Glomerular visceral epithelial cell (primary cell): ENCODE data around the gene ASXL3.

Source experiments
- DNase-seq: peaks from one replicate; pipeline ENCODE4 v3.0.0-alpha.2; 2016; ENCODE audit errors: extremely low spot score

The ASXL3 gene

DNA sequence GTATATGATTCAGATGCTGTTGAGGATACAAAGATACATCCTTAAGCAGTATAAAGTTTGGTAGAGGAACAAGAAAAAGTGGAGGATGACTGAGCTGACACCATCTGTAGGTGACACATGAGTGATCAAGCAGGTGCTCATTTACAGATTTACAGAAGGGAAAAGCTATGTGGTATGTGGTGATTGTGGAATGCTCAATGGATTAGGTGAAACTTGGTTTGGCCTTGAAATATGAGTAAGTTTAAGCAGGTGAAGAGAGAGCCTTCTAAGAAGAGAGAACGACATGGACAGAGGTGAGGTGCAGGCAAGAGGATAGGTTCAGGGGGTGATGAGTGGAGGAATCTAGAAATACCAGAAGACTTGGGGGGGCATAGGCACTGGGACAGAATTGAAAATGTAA, 5.9 kb downstream of the ASXL3 start:
- DNase-seq, result no peak

DNA sequence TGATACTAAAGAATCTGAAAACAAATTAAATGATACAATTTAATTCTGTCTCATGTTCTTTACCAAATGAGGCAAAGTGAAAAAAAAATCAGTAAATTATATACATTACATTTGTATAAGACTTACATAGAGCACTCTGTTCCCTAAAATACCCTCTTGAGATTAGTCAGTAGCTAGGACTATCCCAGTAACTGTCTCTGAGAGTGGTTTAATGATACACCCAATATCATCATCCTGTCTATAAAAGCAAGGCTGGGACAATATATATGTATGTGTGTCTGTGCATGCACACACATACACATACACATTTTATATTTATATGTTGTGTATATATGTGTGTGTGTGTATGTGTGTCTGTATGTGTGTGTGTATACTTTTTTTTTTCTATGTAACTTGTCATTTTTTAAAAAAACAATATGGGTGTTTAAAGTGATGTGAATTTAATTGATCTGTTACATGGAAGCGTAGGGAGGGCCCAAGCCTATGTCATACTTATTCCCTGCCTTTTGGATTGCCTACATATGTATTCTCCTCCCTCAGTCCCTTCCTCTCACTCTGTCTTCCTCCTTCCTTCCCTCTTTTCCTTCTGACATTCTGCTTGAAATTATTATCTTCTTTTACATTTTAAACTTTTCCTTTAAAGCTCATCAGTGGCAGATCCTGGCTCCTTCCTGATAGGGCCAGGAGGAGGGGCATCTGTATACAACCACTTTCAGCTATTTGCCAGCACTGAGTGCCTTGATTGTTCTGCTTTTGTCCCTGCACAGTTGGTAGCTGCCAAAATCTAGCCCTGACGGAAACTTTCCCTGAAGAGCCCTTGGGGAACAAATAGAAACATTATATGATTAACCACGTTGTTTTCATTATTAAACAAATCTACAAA, 6.8 kb downstream of the ASXL3 start:
- DNase-seq, result no peak

DNA sequence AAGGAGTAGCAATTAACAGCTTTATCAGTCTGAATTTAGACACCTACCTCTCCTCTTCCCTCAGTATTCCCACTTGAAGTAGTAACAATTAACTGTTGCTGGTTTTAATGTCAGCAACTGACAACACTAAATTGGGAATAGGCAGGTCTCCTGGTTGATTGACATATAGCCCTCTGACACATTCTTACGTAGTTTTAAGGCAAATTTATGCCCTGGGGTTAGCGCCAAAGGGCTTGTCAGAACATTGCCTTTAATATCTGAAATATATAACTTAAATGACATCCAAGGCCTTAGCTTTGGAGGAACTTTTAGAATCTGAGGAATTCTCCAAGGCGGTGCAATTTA, 7.4 kb downstream of the ASXL3 start:
- DNase-seq, result no peak

DNA sequence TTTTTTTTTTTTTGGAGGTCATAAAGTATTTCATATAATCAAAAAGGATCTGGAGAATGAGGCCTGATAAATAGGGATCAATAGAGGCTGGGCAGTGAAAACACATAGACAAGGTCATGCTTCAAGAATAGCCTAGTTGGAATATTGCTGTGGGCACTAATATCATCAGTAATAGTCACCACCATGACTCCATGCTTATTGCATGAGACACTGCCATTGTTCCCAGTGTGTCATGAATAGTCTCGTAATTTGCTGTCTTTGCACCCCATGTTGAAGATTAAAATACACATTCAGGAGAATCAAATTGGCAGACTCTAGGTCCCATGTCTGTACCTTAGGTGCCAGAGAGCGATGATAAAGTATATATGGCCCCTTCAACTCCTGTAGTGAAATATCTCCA, 10.3 kb downstream of the ASXL3 start:
- no peak for DNase-seq

DNA sequence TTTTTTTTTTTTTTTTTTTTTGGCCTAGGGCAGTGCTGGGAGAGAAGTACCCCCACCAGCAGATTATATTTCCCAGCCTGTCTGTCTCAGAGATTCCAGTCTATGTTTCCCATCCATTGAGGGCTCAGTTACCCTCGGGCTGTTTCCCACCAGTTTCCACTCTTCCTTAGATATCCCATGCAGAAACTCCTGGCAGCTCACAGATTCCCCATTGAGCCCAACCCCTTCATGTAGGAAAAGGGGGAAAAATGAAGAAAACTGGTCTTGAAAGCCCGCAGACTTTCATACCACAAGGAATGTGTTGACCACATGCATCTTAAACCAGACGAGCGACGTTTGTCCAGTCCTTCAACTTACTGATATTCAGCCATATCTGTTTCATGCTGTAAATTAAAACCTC, 15.2 kb downstream of the ASXL3 start:
- DNase-seq, result no peak

DNA sequence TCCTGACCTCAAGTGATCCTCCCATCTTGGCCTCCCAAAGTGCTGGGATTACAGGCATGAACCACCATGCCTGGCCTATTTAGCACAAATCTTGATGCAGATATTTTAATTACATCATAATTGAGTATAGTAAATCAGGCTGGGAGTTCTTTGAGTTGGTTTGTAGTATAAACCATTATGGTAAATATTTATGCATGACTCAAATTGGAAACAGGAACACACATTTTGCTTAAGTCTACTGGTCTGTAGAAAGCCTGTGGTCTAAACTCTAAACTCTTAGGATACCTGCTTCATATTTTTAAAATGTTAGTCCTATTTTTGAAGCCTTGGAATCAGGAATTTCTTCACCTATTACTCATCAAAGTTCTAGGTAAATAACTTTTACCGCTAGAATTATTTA, 16.8 kb downstream of the ASXL3 start:
- DNase-seq, result no peak

DNA sequence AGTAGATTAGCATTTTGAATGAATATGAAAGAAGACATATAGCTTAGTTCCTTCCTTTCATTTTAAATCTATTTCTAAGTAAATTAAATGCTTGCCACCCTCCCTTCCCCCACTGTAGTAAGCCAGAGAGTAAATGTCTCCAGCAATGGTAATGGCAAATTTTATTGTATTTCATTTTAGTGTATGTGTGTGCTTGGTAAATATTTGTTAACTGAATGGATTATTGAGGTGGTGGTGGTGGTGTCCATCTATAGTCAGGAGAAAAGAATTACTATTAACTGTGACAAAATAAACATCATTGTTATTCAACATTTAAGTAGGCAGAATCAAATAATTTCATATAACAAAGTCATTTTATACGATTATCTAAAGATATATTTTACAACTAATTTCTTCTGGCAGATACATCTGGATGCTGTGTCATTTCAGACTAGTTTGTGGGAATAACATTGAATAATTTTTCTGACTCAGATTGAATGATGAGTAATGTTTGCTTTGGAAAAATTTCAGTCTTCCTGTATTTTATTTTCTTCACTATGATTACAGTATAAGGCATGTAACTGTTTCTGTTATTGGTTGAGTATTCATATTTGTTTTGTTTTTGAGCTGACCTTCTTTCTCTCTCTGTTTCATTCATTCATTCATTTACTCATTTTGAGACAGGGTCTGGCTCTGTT, 18.3 kb downstream of the ASXL3 start:
- DNase-seq, result no peak

DNA sequence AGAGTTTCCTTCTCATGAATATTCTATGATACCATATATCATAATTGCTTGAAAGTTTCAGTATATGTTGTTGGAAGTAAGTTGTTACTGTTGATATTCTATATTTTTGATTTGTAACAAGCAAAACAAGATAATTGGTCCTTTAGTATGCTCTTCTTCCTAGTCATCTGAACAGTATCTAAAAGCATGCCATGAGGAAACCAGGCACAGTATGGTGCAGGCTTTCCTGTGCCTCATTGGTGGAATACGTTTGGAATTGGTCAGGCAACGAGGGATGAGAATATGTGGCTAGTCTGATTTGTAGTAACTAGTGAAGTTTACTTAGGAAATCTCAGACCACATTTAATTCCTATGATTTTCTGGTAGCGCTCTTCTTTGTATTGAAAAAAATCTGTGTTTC, 22.8 kb downstream of the ASXL3 start:
- DNase-seq, result no peak

DNA sequence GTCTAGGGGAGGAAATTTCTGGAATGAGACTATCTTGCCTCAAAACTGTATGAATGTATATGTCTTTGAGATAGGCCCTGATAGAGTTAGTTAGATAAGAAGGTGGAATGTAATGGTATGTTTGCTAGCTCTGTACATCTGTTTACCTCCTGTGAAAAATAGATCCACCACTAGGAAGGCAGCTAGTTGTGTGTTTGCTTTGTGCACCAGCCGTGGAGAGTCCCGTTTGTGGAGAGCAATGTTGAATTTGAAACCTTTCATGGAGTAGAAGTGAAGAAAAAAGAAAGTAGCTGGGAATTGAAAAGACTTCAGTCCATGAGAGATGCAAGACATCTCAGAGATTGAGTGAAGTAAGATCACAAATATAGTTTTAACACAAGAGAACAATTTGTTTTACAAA, 25.4 kb downstream of the ASXL3 start:
- DNase-seq, result no peak

DNA sequence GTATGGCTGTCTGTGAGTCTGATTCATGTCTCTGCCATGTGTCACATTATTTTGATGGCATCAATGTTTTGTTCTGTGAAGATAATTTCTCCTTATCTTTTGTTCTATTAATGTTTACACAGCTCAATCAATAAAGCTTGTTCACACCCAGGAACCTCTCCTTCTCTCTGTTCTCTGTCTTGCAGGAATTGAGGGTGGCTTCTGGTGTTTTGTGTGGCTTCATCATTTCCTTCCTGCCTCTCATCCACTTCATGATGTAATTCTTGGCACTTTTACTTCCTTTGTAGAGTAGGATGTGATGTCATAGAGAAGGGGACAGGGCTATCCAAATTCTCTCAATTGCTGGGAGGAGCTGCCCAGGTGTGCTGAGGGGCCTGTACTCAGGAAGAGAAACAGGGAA, 27.2 kb downstream of the ASXL3 start:
- no peak for DNase-seq

DNA sequence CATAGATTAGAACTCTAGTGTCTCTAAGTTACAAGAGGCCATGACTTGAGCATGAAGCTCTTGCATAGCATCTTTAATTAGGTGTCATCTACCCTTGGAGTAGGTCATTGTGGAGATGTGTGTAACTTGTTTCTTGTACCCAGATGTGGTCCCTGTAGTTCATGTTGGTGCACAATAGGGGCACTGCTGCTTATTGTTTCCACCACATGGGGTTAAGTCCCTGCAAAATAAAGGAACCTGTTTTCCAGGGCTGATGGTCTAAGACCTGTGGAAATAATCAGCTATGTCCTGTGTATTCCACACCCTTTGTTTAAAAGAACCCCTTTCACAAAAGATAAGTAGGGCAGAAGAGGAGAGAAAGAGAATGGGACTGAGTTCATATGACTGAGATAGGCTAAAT, 28.6 kb downstream of the ASXL3 start:
- DNase-seq, result no peak

DNA sequence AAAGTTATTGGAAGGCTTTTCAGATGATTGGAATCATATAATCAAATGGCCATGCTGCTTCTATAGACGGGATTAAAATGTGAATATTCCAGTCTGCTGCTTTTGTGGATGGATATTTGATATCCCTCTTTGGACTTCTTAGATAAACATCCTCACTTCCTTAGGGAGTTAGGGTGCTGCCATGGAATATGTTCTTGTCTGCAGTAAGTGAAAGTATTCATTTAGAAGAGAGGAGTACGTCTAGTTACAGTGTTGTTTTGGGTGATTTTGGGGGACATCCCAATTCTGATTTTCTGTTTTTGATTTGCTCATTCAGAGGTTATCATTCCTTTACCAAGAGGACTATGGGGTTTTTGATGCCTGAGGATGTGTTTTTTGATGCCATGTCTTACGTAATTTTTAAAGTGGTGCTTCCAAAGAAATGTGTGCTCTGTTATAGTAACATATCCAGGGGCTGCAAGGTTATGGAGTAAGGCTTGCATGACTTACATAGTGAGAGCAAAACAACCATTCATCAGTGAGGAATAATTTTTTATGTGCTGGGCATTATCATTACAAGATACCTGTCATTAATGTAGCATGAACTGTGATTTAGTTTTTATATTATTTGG, 33.6 kb downstream of the ASXL3 start:
- DNase-seq, result no peak

DNA sequence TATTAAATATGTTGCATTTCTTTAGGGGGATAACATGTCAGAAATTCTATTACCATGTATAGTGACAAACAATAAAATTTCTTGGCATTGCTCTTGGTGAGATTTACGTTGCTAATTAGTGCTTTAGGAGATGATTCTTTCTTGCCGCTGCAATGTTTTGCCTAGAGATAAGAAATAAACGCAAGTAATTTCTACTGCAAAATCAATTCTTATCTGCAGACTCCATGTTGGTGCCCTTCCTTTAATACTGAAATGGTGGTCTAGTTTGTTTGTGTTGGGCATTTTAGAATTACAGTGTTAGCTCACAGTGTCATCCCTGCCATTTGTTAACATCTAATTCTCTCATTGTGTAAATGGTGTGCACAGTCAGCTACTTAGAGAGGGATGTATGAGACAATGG, 34.6 kb downstream of the ASXL3 start:
- no peak for DNase-seq

DNA sequence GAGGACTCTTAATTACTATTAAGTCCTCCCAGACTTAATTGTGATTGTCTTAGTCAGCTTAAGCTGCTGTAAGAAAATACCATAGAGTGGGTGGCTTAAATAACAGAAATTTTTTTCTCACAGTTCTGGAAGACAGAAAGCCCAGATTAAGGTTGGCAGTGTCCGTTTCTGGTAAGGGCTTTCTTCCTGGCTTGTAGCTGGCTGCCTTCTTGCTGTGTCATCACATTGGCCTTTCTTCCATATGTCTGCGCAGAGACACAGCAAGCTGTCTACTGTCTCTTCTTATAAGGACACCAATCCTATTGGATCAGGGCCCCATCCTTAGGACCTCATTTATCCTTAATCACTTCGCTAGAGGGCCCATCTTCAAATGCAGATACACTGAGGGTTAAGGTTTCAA, 38.5 kb downstream of the ASXL3 start:
- DNase-seq, result no peak

DNA sequence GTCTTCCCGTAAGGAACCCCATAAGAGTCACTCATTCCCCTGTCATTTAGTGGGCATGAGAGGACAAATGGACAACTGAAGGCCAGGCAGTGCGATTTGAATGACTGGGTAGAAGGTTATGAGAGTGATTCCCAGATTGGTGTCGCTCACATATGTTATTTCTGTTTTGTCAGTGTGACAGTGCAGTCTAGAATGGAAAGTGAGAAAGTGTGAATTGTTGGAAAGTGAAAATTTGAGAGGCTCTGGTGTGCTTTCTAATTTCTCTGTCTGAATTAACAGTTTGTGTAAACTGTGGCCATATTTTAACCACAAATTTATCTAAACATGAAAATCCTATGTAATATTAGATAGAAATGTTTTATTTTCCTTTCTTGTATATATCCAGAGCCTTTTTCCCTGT, 49.1 kb downstream of the ASXL3 start:
- DNase-seq, result no peak

DNA sequence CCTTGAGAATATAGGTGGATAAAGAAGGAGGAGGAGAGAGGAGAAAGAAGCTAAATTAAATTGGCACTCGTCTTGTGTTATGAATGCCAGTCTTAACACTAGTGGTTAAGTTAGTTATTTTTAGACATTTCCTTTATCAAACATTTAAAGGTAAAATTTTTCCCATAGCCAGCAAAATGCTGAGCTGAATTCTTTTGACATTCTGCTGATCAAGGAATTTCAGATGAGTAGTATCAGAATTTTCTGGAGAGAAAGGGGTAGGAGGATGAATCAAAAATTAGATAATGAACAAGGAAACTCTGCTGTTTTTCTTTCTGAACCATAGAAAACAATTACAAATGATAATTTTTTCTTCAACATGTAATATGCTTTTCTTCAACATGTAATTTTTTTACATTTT, 52.5 kb downstream of the ASXL3 start:
- no peak for DNase-seq

DNA sequence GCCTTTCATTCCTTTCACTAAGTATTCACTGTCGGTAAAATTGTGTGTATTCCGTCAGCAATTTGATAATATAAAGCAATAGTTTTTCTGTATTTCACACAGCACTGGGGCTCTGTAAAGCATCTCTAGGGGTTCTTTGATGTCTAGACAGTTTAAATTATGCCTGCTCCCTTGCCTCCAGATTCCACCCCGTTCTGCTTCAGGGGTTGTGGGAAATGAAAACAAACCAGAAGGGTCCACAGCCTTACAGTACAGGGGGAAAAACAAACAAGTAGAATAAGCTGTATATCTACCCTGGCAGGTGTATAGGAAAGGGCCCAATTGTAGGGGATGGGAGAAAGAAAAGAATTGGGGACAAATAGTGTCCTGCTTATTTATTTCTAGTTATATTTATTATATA, 63.1 kb downstream of the ASXL3 start:
- no peak for DNase-seq

DNA sequence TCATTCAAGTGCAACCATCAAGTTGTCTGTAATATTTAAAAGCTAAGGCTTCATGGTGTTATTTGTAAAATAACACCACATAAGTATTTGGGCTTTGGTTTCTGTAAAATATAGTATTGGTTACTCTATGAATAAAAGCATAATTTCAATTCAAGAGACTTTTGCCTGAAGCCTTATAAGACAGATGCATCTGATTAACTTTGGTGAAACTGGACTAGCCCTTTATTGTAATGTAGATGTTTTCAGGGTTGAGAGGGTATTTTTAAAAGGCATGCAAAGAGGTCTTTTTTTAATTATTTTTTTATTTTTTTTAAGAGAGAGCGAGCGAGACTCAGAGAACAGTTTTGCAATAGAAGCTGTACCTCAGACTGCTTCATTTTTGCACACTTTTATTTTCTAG, 66.5 kb downstream of the ASXL3 start:
- no peak for DNase-seq

DNA sequence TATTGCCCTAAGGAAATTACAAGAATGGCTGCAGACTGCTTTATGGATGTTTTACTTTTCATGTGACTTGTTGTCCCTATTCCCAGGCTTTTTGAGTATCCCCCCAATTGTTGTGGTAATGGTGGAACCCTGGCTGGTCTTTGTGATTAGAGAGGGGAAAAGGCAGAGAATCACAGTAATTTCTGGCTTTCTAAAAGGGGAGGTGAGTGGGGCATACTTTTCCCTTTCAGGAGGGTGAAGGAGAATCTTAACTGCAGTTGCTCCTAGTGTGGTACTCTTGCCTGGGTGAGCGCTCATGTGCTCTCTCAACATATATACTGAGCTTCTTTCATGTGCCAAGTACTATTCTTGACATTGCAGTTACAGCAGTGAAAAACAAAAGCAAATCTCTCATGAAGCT, 69.3 kb downstream of the ASXL3 start:
- no peak for DNase-seq

DNA sequence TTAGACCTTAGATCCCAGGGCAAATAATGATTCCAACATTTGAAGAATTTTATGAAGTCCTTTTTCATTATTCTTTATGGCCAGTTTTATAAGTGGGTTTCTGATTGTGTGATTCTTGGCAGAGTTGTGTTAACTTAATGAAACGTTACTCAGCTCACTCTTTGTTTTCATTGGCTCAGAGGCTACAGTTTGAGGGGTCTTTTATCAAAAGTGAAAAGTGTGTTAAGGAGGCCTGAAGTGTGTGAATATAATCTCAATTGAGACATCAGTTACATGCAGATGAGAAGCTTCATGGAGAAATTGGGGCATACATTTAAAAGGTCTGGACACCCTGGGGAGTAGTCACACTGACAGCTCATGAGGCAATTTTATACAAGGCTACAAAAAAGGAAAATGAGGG, 74.6 kb downstream of the ASXL3 start:
- no peak for DNase-seq

DNA sequence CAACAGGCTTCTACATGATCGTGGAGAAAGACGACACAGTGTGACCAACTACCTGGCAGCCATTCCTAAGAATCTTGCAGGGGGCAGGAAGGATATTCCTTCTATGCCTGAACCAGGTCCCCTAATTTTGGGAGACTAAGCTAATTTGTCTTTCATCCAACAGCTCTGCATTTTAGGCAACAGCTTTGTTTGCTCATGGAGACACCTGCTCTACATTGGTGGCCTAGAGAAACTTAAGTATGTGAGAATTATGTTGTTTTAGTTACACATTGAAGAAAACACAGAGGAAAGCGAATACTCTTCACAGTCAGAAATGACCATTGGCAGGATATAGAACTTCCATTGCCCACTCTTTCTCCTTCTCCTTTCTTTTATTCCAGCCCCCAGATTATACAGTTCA, 75.2 kb downstream of the ASXL3 start:
- DNase-seq, result no peak

DNA sequence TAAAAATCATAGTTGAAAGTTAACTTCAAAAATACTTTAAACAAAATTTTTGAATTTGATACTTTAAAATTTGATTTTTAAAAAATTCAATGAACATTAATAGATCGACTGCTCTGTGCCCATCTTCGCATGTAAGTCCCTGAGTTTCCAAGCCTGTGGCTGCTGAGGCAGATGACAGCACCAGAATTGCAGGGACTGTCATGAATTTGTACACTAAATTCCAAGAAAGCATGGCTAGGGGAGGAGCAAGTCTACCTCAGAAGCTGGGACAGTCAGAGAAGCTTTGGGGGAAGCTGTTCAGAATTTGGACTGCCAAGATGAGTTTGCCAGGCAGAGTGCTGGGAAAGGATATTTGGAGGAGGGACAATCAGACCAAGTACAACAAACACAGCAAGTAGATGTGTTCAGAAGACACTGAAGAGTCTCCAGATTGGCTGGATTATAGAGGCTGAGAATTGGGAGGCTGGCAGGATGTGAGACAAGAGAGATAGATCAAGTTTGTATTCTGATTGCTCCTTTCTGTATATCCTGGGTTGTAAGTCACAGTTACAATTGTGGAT, 79.0 kb downstream of the ASXL3 start:
- no peak for DNase-seq
